ENCODE results near the gene HMGCLL1.

HMGCLL1 gene

GRCh38 chr6:55578537-55579363 lies at the start of gene HMGCLL1:
Gene HMGCLL1 (minus strand): TSS chr6:55579192. CDS start chr6:55579055, 137 bp downstream.
- no peak for DNase-seq (ENCODE audit: low read depth)

GRCh38 chr6:55621993-55622392 lies 43.0 kb upstream of the HMGCLL1 start:
- no peak for DNase-seq (ENCODE audit: low read depth)

GRCh38 chr6:55621244-55621643 lies 42.3 kb upstream of the HMGCLL1 start:
- DNase-seq (ENCODE audit: low read depth), result no peak

GRCh38 chr6:55617272-55617671 lies 38.3 kb upstream of the HMGCLL1 start:
- no peak for DNase-seq (ENCODE audit: low read depth)

GRCh38 chr6:55604021-55604420 lies 25.0 kb upstream of the HMGCLL1 start:
- DNase-seq (ENCODE audit: low read depth), result no peak

GRCh38 chr6:55601120-55601519 lies 22.1 kb upstream of the HMGCLL1 start:
- no peak for DNase-seq (ENCODE audit: low read depth)

GRCh38 chr6:55594442-55594841 lies 15.4 kb upstream of the HMGCLL1 start:
- no peak for DNase-seq (ENCODE audit: low read depth)

GRCh38 chr6:55584654-55585354 lies 5.8 kb upstream of the HMGCLL1 start:
- no peak for DNase-seq (ENCODE audit: low read depth)

- no peak for DNase-seq (ENCODE audit: low read depth)
These were observed 2.2 kb downstream of the HMGCLL1 start for GRCh38 chr6:55576811-55577210.

- no peak for DNase-seq (ENCODE audit: low read depth)
These were observed 4.4 kb downstream of the HMGCLL1 start for GRCh38 chr6:55574556-55574955.

- DNase-seq (ENCODE audit: low read depth), result no peak
These were observed 9.4 kb downstream of the HMGCLL1 start for GRCh38 chr6:55569638-55570037.

GRCh38 chr6:55568808-55569439 lies 10.1 kb downstream of the HMGCLL1 start:
- DNase-seq (ENCODE audit: low read depth), result no peak

- DNase-seq (ENCODE audit: low read depth), result no peak
These were observed 11.4 kb downstream of the HMGCLL1 start for GRCh38 chr6:55567558-55567957.

GRCh38 chr6:55566036-55566710 lies 12.8 kb downstream of the HMGCLL1 start:
- DNase-seq (ENCODE audit: low read depth), result no peak

GRCh38 chr6:55562318-55562717 lies 16.7 kb downstream of the HMGCLL1 start:
- no peak for DNase-seq (ENCODE audit: low read depth)

GRCh38 chr6:55560290-55560885 lies 18.6 kb downstream of the HMGCLL1 start:
- no peak for DNase-seq (ENCODE audit: low read depth)

- no peak for DNase-seq (ENCODE audit: low read depth)
These were observed 21.8 kb downstream of the HMGCLL1 start for GRCh38 chr6:55557146-55557545.

GRCh38 chr6:55545791-55546190 lies 33.2 kb downstream of the HMGCLL1 start:
- no peak for DNase-seq (ENCODE audit: low read depth)

- DNase-seq (ENCODE audit: low read depth), result no peak
These were observed 35.2 kb downstream of the HMGCLL1 start for GRCh38 chr6:55543633-55544309.

GRCh38 chr6:55541024-55541423 lies 38.0 kb downstream of the HMGCLL1 start:
- DNase-seq (ENCODE audit: low read depth), result no peak

GRCh38 chr6:55536391-55536956 lies 42.5 kb downstream of the HMGCLL1 start:
- no peak for DNase-seq (ENCODE audit: low read depth)

Data from stimulated activated CD4-positive, alpha-beta T cell treated with anti-CD3 and anti-CD28 coated beads, Interleukin-2, amount 100 ng/mL, for 4 hours (primary cell).